GM21737 (cell line): ENCODE measurements around the gene BEAN1.
A peak's percentile ranks its signal among the peaks of the same experiment; 100 is the strongest.

Source experiments
- ATAC-seq: cut with Tn5 transposase; IDR thresholded peaks from one replicate; pipeline ENCODE4 v1.9.1; 2021; ENCODE audit warnings: mild to moderate bottlenecking, moderate library complexity; ENCODE audit not compliant: unreplicated experiment

The BEAN1 gene

GRCh38 chr16:66467611-66468010, 40.5 kb downstream of the BEAN1 start:
- no peak for ATAC-seq

DNA sequence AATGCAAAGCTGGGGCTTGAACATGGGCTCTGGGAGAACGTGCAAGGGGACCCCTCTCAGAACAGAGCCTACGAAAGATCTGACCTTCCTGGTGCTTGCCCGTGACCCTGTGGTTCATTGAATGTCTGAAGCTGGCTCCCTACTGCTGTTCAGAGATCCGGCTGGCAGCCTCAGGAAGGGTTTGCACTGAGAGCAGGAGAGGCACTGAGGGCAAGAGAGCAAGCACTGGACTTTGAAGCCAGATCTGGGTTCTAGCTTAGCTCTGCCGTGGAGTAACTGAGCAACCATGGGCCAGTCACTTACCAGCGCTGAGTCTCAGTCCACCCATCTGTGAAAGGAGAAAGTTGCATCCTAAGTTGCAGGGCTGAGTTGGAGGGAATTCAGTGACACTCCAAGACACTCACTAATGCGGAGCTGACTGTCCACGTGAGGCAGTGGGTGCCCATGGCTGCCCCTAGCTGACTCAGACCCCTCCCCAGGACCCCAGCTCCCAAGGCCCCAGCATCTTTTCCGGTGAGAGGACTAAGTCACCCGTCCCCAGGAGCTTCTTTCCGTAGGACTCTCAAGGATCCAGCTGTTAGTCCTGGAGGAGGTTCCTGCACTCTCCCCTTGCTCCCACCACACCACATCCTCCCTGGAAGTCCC, 41.3 kb downstream of the BEAN1 start:
- ATAC-seq, result no peak

DNA sequence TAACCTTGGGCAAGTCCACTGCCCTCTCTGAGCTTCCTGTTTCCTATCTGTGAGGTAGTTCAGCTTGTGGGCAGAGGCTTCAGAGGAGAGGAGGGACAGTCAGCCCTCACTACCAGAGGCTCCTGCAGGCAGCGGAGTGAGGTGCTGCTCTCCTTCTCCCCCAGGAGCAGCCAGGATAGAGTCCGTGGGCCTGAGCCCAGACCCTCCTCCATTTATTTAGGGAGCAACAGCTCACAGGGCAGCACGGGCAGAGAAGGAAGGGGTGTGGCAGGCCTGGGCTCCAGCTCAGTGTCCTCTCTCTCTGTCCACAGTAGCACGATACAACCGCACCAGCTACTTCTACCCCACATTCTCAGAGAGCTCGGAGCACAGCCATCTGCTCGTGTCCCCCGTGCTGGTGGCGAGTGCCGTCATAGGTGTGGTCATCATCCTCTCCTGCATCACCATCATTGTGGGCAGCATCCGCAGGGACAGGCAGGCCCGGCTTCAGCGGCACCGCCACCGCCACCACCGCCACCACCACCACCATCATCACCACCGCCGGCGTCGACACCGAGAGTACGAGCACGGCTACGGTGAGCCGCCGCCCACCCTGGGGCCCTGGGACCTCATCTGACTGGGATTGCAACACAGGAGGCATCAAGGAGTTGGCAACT, 42.3 kb downstream of the BEAN1 start:
- no peak for ATAC-seq

- ATAC-seq, result no peak
Measured at GRCh38 chr16:66469947-66470546, 43.0 kb downstream of the BEAN1 start.

GRCh38 chr16:66470556-66470955, 43.5 kb downstream of the BEAN1 start:
- ATAC-seq, result no peak

DNA sequence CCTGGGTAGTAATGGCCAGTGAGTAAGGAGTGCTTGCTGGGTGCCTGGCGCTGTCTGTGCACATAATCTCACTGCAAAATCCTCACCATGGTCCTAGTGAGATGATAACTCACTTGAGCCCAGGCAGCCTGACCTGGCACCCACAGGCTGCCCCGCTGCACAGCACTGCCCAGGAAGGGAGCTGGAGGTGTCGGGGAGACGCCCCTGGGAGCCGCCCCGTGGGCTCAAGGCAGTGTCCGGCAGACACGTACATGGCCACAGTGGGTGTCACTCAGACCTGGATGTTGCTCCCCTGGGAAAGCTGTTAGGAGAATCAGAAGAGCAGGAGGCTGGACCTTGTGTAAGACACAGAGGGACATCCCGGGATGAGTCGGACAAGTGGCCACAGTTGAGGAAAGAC, 44.2 kb downstream of the BEAN1 start:
- no peak for ATAC-seq

DNA sequence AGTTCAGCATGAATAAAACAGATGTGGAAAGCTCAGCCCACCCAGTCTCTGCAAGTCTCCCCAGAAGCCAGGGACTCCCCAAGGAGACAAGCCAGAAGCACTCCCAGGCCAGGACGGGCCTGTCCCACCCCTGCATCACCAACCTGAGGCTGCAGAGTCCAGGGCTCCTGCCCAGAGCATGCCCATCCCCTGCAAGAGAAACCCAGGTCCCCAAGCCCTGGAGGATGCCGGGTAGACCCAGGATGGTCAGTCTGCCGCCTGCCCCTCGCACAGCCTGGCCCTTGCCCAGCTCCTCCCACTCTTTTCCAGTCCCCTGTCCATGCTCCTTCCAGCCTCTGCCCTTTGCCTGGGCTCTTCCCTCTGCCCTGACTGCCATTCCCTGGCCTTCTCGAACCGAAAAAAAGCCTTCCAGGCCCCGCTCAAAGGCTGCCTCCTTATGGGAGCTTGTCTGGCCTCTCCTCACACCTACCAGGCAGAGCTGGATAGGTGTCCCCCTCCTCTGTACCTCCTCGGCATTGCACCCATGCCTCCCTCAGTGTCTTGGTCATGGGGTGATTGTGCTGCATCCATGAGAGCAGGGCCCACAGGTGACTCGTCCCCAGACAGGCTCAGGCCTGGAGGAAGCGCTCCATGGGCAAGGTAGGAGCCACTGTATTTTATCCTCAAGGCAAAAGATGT, 44.8 kb downstream of the BEAN1 start:
- ATAC-seq, result no peak

GRCh38 chr16:66473051-66473571, 46.0 kb downstream of the BEAN1 start:
- ATAC-seq, result no peak

GRCh38 chr16:66473654-66474519, 46.8 kb downstream of the BEAN1 start:
- no peak for ATAC-seq

GRCh38 chr16:66474750-66475199, 47.7 kb downstream of the BEAN1 start:
- no peak for ATAC-seq

DNA sequence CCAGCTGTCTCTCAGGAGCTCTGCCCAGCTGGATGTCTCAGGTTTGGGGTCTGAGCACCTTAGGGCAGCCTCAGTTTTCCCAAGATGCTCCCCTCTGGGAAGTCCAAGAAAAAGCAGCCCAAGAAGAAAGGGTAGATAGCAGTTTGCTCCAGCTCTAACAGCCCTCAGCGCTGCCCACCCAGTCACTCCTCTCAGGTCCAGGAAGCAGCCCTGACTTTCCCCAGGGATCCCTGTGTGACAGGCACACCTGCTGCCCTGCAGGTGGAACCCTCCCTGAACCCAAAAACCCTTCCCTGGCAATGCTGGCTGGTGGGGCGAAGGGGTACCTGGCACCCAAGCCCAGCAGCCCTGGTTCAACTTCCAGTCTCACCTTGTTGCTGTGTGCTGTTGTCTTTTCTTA, 48.1 kb downstream of the BEAN1 start:
- no peak for ATAC-seq

GRCh38 chr16:66476328-66477027, 49.4 kb downstream of the BEAN1 start:
- no peak for ATAC-seq

DNA sequence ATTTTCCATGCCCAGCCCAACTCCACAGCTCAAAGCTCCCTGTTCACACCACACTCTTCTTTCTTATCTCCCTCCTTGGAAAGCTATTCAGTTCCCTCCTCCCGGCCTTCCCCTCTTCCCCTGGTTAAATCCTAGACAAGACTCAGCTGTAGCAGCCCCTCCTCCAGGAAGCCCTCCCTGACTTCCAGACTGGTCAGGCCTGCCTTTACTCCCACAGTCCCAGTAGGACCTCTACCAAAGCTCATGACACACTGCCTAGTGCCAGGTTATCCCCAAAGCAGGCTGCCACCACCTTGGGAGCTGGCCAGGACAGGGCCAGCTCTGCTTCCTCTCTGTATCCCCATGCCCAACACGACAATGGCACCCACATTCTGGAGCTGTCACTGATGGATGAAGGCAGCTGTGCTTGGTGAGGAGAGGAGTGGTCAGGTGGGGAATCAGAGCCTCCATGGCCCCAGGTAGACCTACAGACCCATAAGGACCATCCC, 50.0 kb downstream of the BEAN1 start:
- no peak for ATAC-seq

- ATAC-seq, result peak; percentile 66
Measured at GRCh38 chr16:66478733-66479511, 51.8 kb downstream of the BEAN1 start.

DNA sequence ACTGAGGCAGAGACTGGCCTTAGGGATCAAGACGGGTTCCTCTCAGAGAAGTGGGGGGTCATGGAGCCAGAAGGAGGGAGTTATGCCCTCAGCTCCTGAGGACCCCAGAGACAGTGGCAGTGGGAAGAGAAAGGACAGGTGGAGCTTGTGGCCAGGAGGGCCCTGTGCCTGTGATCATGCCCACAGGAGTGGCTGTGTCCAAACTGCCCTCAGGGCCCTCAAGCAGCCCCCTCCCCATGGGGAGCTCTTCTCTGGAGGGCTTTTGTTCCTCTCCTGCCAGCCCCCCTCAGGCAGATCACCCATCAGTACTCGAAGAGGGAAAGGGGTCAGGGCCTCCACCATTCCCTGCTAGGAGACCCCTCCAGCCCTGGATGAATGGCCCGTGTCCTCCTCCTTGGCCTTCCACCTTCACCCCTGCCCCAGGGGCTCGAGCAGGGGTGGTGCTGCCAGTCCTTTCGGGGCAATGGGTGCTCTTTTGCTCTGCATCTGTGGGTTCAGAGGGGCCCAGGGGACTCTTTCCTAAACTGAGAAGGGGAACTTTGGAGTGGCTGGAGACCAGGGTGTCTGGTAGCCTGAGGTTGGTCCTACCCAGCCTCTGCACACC, 52.7 kb downstream of the BEAN1 start:
- no peak for ATAC-seq

DNA sequence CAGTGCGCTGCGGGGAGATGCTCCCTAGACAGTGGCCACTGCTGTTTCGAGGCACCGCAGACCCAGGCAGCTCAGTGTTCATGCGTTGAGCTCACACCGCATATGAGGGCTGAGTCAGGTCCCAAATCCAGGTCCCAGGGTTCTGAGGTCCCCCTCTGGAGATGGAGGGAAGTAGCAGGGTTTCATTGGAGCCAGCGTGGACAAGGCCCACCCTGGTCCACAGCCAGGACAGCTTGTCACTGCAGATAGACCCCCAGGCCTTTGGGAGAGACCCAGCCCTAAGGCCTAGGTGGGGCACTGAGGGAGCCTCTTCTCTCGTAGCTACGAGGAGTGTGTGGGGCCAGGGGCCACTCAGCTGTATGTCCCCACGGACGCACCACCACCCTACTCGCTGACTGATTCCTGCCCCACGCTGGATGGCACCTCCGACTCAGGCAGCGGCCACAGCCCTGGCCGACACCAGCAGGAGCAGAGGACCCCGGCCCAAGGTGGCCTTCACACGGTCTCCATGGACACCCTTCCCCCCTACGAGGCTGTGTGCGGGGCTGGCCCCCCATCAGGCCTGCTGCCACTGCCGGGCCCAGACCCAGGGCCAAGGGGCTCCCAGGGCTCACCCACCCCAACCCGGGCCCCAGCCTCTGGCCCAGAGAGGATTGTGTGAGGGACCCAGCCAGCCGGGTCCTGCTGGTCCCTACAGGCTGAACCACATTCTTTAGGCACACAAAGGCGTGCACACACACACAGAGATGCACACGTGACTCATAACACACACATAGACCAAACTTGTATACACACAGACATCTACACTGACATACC, 53.4 kb downstream of the BEAN1 start:
- ATAC-seq, result no peak

- no peak for ATAC-seq
Measured at GRCh38 chr16:66481081-66481942, 54.2 kb downstream of the BEAN1 start.
